UCSD-AML1 (cell line): Measurements from ENCODE around the gene VEGFA.
A peak's percentile ranks its signal among the peaks of the same experiment; 100 is the strongest.

Experiments
- DNase-seq: peaks from one replicate; lab custom pipeline; 2025; ENCODE audit not compliant: unreplicated experiment; lab: John Stamatoyannopoulos, UW

Gene VEGFA

GRCh38 chr6:43771858-43772680 is 2.1 kb downstream of the VEGFA start:
- DNase-seq = peak; percentile 64

DNA sequence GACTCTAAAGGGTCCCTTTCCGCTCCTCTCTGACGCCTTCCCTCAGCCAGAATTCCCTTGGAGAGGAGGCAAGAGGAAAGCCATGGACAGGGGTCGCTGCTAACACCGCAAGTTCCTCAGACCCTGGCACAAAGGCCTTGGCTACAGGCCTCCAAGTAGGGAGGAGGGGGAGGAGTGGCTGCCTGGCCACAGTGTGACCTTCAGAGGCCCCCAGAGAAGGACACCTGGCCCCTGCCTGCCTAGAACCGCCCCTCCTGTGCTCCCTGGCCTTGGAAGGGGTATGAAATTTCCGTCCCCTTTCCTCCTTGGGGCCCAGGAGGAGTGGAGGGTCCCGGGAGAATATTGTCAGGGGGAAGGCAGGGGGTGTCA is 2.7 kb downstream of the VEGFA start:
- no peak for DNase-seq

DNA sequence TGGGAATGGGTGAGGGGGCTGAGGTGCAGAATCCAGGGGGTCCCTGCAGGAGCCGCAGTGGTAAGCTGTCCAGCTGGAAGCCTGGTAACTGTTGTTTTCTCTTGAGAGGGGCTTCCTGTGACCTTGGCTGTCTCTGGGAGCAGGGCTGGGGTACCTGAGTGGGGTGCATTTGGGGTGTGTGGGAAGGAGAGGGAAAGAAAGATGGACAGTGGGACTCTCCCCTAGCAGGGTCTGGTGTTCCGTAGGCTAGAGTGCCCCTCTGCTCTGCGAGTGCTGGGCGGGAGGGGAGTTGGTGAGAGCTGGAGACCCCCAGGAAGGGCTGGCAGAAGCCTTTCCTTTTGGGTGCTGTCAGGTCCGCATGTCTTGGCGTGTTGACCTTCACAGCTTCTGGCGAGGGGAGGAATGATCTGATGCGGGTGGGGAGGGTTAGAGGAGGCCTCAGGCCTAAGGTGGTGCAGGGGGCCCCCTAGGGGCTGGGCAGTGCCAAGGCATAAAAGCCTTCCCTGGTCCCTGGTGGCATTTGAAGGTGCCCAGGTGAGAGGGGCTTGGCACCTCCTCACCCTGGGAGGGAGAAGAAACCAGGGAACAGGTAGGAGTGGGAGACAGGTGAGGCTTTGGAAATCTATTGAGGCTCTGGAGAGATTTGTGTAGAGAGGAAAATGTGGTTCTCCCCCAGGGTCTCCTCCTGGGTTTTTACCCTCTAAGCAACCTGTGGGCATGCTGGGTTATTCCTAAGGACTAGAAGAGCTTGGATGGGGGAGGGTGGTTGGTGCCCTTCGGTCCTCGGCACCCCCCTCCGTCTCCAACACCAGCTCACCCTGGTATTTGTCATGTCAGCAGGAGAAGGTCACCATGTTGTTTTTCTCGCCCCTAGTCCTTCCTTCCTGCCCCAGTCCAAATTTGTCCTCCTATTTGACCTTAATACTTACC is 3.3 kb downstream of the VEGFA start:
- peak; percentile 73 for DNase-seq

GRCh38 chr6:43773980-43774775 is 4.2 kb downstream of the VEGFA start:
- DNase-seq = no peak

- peak; percentile 77 for DNase-seq
Measured at GRCh38 chr6:43774776-43775534, 4.9 kb downstream of the VEGFA start.

DNA sequence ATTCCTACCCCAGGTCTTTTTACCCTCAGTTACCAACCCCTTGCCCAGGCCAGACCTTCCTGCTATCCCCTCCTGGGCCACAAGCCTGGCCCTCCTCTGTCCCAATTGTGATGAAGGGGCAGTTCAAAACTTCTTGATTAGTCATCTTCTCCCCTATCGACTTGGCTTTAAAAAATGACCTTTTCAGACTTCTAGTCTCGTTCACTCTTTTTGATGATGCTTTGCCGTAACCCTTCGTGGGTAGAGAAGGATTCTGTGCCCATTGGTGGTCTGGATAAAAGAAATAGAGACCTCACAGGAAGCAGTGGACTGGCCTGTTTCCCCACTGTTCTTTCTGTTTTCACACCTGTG is 5.5 kb downstream of the VEGFA start:
- no peak for DNase-seq

DNA sequence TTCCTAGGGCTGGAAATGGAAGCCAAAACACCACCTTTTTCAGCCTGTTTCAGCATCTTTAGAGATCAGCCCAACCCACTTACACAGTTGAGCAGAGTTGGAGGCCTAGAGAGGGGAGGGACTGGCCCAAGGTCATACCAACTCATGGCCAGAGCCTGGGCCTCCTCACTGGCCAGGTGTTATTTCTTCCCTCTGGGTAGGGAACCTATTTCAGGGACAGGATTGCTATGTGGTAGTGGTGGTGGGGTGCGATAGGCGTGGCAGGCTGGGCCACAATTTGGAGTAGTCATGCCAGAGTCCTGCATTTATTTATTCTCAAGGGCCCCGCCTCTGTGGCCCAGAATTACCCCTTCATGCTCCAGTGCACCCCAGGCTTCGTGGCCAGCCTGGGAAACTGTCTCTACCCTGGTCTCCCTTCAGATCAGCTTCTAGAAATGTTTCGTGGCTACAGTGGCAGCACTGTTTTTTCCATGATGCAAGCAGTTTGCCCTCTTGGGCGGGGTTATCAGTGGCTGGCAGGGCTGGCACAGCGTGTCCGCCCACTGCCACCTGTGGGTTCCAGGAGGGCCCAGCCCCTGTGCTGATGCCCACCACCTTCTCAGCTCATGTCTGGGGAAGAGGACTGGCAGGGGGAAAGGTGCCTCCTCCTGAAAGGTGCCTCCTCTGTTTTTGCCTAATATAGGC is 6.2 kb downstream of the VEGFA start:
- no peak for DNase-seq

DNA sequence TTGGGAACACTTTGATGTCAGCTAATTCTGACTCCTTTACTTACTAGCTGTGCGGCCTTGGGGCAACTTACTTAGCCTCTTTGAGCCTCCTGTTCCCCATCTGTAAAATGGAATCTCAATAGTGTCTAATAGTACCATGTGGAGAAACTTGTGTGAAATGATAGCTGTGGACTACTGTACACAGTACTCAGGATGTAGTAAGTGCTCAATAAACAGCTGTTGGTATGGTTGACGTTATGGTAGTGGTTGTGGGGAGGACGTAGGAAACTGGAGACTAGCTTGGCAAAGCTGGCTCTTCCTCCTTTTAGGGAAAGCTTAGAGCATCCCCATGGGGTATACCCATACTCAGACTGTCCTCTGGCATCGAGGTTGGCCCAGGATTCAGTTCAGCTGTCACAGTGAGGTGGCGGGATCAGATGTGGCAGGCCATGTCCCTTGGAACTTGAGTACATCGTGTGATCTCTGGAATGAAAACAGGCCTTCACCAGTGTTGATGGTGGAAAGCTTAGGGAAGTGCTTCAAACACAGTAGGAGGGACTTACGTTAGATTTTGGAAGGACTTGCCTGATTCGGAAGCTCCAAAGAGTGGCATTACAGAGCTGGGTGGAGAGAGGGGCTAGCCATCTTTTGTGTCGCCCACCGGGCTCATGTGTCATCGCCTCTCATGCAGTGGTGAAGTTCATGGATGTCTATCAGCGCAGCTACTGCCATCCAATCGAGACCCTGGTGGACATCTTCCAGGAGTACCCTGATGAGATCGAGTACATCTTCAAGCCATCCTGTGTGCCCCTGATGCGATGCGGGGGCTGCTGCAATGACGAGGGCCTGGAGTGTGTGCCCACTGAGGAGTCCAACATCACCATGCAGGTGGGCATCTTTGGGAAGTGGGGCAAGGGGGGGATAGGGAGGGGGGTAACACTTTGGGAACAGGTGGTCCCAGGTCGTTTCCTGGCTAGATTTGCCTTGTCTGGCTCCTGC is 7.1 kb downstream of the VEGFA start:
- no peak for DNase-seq

- DNase-seq = no peak
Measured at GRCh38 chr6:43778131-43778855, 8.3 kb downstream of the VEGFA start.

DNA sequence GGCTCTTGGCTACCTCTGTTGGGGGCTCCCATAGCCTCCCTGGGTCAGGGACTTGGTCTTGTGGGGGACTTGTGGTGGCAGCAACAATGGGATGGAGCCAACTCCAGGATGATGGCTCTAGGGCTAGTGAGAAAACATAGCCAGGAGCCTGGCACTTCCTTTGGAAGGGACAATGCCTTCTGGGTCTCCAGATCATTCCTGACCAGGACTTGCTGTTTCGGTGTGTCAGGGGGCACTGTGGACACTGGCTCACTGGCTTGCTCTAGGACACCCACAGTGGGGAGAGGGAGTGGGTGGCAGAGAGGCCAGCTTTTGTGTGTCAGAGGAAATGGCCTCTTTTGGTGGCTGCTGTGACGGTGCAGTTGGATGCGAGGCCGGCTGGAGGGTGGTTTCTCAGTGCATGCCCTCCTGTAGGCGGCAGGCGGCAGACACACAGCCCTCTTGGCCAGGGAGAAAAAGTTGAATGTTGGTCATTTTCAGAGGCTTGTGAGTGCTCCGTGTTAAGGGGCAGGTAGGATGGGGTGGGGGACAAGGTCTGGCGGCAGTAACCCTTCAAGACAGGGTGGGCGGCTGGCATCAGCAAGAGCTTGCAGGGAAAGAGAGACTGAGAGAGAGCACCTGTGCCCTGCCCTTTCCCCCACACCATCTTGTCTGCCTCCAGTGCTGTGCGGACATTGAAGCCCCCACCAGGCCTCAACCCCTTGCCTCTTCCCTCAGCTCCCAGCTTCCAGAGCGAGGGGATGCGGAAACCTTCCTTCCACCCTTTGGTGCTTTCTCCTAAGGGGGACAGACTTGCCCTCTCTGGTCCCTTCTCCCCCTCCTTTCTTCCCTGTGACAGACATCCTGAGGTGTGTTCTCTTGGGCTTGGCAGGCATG is 9.2 kb downstream of the VEGFA start:
- no peak for DNase-seq

DNA sequence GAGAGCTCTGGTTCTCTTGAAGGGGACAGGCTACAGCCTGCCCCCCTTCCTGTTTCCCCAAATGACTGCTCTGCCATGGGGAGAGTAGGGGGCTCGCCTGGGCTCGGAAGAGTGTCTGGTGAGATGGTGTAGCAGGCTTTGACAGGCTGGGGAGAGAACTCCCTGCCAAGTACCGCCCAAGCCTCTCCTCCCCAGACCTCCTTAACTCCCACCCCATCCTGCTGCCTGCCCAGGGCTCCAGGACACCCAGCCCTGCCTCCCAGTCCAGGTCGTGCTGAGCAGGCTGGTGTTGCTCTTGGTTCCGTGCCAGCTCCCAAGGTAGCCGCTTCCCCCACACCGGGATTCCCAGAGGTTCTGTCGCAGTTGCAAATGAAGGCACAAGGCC is 9.8 kb downstream of the VEGFA start:
- DNase-seq = no peak

DNA sequence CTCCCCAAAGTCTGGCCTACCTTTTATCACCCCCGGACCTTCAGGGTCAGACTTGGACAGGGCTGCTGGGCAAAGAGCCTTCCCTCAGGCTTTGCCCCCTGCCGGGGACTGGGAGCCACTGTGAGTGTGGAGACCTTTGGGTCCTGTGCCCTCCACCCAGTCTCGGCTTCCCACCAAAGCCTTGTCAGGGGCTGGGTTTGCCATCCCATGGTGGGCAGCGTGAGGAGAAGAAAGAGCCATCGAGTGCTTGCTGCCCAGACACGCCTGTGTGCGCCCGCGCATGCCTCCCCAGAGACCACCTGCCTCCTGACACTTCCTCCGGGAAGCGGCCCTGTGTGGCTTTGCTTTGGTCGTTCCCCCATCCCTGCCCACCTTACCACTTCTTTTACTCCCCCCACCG is 10.3 kb downstream of the VEGFA start:
- DNase-seq = no peak

GRCh38 chr6:43780941-43781928 is 11.2 kb downstream of the VEGFA start:
- no peak for DNase-seq

DNA sequence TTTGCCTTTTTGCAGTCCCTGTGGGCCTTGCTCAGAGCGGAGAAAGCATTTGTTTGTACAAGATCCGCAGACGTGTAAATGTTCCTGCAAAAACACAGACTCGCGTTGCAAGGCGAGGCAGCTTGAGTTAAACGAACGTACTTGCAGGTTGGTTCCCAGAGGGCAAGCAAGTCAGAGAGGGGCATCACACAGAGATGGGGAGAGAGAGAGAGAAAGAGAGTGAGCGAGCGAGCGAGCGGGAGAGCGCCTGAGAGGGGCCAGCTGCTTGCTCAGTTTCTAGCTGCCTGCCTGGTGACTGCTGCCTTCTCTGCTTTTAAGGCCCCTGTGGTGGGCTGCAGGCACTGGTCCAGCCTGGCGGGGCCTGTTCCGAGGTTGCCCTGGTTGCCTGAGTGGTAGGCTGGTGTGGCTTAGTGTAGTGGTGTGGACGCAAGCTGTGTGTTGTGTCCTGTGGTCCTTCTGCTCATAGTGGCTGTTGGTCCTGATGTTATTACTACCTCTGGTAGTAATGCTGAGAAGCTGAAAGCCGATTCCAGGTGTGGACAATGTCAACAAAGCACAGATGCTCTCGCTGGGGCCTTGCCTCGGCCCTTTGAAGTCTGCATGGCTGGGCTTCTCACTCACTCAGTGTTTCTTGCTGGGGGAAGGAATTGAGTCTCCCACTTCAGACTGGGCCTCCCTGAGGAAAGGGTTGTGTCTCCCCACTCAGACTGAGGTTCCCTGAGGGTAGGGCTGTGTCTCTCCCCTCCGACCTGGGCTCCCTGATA is 12.1 kb downstream of the VEGFA start:
- no peak for DNase-seq

GRCh38 chr6:43782764-43783513 is 12.9 kb downstream of the VEGFA start:
- no peak for DNase-seq
